OCI-LY1 (cell line): ENCODE data around the gene CNIH2.

Experiments
- EZH2 ChIP-seq: fragments of 200-600 bp; sonication (generic), shearing (Covaris generic); IDR thresholded peaks from 2 replicates; pipeline ENCODE4 v1.8.0; 2017; ENCODE audit warnings: borderline replicate concordance, mixed run types, mild to moderate bottlenecking, antibody characterized with exemption, low read length, moderate library complexity, mixed read lengths
- TF ChIP-seq, protein P1 (sequence below): fragments of 200-600 bp; sonication (generic), shearing (Covaris generic); IDR thresholded peaks from 2 replicates; pipeline ENCODE4 v1.5.1; 2017; ENCODE audit warnings: mild to moderate bottlenecking, antibody characterized with exemption, low read length, moderate library complexity, mixed read lengths

- TF ChIP-seq, protein P1, sequence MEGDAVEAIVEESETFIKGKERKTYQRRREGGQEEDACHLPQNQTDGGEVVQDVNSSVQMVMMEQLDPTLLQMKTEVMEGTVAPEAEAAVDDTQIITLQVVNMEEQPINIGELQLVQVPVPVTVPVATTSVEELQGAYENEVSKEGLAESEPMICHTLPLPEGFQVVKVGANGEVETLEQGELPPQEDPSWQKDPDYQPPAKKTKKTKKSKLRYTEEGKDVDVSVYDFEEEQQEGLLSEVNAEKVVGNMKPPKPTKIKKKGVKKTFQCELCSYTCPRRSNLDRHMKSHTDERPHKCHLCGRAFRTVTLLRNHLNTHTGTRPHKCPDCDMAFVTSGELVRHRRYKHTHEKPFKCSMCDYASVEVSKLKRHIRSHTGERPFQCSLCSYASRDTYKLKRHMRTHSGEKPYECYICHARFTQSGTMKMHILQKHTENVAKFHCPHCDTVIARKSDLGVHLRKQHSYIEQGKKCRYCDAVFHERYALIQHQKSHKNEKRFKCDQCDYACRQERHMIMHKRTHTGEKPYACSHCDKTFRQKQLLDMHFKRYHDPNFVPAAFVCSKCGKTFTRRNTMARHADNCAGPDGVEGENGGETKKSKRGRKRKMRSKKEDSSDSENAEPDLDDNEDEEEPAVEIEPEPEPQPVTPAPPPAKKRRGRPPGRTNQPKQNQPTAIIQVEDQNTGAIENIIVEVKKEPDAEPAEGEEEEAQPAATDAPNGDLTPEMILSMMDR, result no peak
- TF ChIP-seq EZH2, result no peak
Observed at GRCh38 chr11:66294626-66295620, 16.9 kb downstream of the CNIH2 start.
